ENCODE measurements around the gene TNNI2.

Gene TNNI2

DNA sequence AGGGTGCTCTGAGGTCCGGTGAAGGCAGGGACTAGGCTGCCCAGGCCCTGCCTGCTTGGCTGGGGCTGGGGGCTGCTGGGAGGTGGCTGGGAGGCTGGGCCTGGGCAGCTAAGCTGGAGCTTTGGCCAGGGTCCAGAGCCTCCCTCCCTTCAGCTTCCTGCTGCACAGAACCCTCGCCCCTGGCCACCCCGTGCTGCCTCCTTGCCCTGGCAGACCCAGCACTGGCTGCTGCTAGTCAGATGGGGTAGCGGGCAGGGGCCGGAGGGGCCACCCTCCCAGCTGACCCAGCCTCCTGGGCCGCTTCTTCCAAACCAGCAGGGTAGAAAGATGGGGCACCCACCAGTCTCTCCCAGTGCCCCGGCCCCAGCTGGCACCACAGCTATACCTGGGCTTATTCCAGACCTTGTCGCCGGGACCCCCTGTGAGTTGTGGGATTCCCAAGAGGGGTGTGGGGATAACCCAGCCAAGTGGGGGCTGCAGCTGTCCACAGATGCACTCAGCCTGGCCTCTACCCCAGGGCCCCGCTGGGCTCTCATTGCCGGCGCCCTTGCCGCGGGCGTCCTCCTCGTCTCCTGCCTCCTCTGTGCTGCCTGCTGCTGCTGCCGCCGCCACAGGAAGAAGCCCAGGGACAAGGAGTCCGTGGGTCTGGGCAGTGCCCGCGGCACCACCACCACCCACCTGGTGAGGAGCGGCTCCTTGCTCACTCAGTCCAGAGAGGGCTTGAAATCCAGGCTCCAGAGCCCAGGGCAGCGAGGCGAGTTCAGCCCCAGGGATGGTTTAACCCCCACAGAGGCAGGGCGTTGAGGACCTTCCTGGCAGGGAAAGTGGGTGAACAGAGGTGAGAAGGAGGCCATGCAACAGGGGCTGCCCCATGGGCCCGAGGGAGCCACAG lies 3.8 kb upstream of the TNNI2 start, which contains the start of gene SYT8:
TSS of gene SYT8 (plus strand) at position 212 of the 892 bp plus-strand sequence. CDS start at position 328, 116 bp downstream.
- DNase-seq = no peak

DNA sequence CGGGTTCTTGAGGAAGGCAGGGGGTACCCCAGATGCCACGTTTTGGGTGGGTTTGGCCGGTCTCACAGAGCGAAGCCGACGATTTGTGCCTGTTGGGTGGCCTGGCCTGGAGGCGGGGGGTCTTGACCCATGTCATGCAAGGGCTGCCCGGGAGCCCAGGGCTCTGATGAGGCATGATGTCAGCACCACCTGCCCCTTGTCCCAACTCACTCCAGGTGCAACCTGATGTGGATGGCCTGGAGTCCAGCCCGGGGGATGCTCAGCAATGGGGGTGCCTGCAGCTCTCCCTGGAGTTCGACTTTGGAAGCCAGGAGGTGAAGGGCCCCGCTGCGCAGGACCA lies 3.1 kb upstream of the TNNI2 start:
- DNase-seq = no peak

DNA sequence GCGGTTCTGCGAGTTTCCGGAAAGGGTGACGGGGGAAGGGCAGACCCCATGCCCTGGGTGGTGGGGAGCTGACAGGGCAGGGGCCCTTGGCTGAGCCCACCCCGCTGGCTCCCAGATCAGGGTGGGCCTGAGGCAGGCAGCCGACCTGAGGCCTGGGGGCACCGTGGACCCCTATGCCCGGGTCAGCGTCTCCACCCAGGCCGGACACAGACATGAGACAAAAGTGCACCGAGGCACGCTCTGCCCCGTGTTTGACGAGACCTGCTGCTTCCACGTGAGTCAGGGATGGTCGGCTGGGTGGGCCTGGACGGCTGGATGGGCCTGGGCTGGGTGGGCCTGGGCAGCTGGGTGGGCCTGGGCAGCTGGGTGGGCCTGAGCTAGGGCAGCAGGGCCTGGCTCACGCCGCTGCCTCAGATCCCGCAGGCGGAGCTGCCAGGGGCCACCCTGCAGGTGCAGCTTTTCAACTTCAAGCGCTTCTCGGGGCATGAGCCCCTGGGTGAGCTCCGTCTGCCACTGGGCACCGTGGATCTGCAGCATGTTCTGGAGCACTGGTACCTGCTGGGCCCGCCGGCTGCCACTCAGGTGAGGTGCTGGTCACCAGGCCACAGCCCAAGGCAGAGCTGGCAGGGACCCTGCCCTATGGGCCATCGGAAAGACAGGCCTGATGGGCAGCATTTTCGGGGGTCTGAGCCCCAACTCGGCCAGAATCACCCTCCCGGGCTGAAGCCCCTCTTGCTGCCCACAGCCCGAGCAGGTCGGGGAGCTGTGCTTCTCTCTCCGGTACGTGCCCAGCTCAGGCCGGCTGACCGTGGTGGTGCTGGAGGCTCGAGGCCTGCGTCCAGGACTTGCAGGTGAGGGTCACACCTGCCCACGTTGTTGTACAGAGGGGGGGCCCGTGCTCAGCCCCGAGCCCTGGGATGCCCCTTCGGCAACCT lies 2.5 kb upstream of the TNNI2 start:
- no peak for DNase-seq

DNA sequence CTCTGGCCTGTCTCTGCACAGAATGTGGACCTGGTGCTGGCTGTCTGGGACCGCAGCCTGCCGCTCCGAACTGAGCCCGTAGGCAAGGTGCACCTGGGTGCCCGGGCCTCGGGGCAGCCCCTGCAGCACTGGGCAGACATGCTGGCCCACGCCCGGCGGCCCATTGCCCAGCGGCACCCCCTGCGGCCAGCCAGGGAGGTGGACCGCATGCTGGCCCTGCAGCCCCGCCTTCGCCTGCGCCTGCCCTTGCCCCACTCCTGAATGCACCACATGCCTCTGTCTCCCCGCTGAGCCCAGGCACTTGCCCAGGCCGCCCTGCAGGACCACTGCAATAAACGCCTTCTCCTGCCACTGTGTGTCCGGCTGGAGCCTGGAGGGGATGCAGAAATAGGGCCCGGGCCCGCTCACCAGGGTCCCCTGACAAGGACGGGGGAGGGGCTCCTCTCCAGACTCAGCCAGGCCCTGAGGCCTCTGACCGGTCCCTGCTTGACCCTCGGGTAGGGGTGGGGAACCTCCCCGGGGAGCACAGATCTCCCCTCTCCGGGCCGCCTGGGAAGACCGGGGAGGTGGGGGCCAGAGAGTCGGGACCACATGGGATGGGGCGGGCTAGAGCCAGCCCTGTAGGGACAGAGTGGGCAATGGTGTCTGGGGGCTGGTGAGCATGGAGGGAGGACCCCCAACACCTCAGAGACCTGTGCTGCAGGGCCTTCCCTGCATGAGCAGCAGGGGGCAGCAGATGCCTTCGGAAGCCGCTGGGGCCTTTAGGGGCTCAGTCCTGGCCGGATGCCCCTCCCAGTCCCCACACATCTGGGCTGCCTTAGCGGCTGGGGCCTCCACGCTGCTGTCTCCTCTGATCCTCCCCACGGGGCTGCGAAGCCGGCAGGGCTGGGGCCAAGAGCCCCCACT lies 1.4 kb upstream of the TNNI2 start:
- no peak for DNase-seq

GRCh38 chr11:1838077-1838425 lies 730 bp upstream of the TNNI2 start:
- DNase-seq = no peak

DNA sequence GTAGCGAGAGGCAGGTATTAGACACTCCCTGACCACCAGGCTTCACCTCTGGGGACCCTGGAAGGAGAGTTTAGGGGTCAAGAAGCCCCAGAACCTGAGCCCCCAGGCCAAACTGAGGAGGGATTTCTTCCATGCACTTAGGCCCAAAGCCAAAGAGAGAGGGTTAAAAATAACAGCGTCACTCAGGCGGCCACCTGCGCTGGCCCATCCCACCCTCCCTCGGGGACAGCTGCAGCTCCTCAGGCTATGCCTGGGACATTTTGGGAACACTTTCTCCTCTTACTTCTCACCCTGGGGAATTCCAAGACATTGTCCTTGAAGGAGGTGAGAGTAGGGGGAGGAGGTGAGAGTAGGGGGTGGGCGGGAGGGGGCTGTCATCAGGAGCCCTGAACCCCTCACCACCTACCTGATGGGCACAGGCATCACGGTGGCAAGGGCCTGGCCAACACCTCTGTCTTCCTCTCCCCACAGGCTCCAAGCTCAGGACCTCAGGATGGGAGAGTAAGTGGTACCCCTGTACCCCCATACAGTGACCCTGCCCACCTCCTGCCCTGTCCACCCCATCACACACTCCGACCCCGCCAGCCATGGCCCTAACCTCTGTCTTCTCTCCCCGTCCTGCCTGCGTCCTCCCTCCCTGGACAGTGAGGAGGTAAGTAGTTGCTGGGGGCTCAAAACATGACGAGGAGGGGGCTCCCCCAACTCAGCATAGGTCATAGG lies 583 bp downstream of the TNNI2 start:
- DNase-seq = no peak

DNA sequence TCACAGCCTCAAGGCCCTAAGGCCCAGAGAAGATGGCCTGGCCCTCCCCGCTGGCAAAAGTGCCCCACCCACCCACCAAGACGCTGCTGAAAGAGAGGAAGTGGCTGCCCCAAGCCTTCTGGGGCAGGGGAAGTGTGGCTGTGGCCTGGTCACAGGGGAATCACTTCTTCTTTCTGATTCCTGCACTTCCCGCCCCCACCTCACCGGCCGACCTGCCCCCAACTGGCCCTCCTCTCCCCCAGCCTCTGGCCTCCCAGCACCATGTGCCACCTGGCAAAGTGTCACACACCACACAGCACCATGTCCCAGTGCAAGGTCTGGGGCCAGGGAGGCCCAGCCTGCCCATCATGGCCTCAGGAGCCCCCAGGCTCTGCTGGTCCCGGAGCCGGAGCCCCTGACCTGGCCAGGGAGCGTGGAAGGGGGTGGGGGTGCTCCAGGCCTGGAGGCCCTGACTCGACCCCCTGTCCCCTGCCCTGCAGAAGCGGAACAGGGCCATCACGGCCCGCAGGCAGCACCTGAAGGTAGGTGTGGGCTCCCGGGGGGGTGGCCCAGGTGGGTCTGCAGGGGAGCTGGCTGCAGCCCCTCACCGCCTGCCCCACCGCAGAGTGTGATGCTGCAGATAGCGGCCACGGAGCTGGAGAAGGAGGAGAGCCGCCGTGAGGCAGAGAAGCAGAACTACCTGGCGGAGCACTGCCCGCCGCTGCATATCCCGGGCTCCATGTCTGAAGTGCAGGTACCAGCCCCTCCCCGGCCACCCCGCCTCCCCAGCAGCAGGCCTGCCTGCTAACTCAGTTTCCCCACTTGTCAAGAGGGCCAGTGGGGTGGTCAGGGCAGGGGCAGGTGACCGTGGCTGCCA lies 1.4 kb downstream of the TNNI2 start:
- peak; percentile 8 for DNase-seq

- DNase-seq = no peak
Measured at GRCh38 chr11:1840780-1841480, 2.1 kb downstream of the TNNI2 start.

DNA sequence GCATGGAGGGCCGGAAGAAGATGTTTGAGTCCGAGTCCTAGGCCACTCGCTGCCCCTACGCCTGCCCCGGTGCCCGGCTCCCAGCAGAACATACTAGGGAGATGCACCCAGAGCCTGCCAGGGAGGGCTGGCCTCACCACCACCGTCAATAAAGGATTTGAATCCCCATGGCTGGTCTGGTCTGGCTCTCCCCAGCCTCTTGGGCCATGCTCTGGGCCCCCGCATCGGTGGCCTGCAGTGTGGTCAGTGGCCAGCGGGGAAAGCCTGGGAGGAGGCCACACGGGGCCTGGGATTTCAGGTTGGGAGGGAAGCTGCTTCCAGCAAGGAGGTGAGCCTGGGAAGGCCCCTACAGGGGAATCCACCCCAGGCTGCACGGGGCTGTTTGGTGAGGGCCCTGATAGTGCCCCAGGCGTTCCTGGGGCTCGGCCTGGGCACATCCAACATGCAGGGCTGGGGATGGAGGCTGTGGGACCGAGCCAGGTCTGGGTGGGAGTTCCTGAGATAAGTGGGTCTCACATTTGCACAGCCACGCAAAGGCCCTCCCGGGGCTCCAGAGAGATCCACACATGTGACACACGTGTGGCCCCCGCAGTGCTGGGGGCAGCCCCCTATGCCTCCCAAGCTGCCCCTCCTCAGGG lies 2.8 kb downstream of the TNNI2 start:
- DNase-seq = no peak

DNA sequence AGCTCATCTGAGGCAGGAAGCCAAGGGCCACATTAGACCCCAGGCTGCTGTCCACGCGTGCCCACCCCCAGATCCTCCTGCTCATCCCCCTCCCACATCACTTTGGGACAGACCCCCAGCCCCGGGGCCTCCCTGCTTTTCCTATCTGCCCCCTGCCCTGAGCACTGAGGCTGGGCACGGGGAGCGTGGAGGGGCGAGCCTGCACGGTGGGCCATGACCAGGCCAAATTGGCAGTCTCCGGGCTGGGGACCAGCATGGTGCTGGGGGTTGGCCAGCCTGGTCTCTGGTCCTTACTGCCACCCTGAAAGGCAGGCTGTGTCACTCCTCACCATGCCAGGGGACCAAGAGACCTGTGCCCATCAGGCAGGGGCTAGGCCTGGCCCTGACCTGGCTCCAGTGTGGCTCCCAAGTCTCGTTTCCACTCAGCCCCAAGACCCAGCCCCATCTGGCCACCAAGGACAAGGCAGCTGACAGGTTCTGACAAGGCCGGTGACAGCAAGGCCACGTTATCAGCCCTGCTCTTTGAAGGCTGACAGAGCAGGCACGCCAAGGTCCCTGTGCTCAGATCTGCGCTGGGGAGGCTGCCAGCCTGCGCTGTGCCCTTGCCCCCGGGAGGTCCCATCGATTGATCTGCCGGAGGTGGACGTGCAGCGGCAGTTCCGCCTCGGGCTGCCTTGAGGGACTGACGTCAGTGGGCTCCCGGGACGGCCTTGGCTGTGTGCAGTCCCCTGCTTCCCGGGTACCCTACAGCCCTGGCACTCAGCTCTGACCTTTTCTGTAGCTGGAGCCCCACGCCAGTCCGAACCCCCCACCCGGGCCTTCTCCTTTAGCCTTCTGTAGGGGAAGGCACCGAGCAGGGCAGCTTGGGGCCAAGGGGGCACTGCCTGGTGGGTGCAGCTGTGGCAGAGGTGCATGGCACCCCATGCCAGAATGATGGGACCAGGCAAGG lies 3.6 kb downstream of the TNNI2 start:
- DNase-seq = no peak

DNA sequence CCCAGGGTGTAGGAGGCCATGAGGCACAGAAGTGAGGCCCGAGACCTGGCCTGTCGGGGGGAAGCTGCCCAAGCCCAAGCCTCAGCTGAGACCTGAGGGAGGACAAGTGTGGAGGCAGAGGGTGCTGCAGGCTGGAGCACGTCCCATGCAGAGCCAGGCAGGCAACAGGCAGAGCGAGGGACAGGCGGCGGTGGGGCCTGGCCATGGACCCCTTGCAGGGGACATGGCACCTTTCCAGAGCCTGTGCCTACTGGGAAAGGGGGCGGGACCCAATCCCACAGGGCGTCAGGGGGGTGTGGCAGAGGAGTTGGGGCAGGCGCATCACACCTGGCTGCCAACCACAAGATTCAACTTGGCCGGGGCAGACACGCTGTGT lies 4.3 kb downstream of the TNNI2 start:
- no peak for DNase-seq

- no peak for DNase-seq
Measured at GRCh38 chr11:1843796-1844195, 5.0 kb downstream of the TNNI2 start.

GRCh38 chr11:1844221-1845094 lies 5.7 kb downstream of the TNNI2 start:
- DNase-seq = no peak

- DNase-seq = no peak
Measured at GRCh38 chr11:1845095-1845429, 6.3 kb downstream of the TNNI2 start.

DNA sequence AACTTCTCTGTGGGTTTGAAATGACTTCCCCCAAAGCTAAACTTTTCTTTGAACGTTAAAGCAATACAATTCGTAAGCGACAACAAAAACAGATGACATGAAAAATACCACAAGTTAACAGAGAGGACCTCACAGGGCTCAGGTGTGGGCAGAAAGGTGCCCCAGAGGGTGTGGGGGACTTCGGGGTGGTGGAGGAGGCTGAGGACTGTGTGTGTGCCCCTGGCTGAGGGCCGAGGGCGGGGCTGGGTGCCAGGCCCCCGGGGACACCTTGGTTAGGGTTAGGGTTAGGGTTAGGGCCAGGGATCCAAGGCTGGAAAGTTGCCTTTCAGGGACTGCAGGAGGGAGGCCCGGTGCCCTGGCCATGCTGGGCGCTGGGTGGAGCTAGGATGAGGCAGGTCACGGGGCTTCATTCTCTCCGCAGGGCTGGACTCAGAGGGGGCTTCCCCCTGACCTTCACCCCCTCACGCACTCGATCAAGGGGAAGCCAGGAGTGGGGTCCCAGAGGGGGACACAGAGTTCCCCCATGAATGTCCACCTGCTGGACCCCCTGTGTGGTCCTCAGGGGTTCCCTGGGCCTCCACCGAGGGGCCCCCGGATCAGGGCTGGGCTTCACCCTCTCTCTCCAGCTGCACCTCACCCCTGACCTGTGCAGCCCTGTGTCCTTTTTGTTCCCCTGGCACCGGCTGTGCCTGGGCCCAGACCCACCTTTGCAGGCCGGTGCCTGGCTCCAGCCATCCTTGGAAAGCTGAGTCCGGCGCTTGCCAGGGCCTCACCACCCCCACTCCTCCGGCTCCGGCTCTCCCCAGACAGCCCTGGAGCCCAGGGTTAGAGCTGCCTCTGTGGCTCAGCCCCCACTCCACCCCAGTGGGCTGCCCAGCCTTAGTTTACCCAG lies 7.0 kb downstream of the TNNI2 start:
- DNase-seq = no peak

GRCh38 chr11:1846453-1846932 lies 7.7 kb downstream of the TNNI2 start:
- DNase-seq = no peak
